HG02610 (cell line): ENCODE measurements around the gene BTD.
"Not testable (repeated sequence)": the region's sequence is repeated elsewhere in the genome, so short reads cannot be mapped to it uniquely, and the experiment has no call there.

Source experiments
- ATAC-seq: cut with Tn5 transposase; IDR thresholded peaks from one replicate; pipeline ENCODE4 v1.9.1; 2021; ENCODE audit warnings: mild to moderate bottlenecking, moderate library complexity; ENCODE audit not compliant: unreplicated experiment

Gene BTD

DNA sequence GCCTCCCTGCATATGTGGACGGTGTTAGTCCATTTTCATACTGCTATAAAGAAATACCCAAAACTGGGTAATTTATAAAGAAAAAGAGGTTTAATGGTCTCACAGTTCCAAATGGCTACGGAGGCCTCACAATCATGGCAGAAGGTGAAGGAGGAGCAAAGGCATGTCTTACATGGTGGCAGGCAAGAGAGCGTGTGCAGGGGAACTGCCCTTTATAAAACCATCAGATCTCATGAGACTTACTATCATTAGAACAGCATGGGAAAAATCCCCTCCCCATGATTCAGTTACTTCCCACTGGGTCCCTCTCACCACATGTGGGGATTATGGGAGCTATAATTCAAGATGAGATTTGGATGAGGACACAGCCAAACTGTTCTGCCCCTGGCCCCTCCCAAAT, 1.3 kb downstream of the BTD start:
- ATAC-seq: not testable (repeated sequence)

DNA sequence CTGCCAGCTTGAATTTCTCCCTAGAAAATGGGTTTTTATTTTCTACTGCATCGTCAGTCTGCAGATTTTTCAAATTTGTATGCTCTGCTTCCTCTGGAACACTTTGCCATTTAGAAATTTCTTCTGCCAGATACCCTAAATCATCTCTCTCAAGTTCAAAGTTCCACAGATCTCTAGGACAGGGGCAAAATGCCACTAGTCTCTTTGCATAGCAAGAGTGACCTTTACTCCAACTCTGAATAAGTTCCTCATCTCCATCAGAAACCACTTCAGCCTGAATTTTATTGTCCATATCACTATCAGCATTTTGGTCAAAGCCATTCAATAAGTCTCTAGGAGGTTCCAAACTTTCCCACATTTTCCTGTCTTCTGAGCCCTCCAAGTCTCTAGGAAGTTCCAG, 3.0 kb downstream of the BTD start:
- not testable (repeated sequence) for ATAC-seq

GRCh38 chr3:15606434-15606891, 4.9 kb downstream of the BTD start:
- ATAC-seq: no peak

DNA sequence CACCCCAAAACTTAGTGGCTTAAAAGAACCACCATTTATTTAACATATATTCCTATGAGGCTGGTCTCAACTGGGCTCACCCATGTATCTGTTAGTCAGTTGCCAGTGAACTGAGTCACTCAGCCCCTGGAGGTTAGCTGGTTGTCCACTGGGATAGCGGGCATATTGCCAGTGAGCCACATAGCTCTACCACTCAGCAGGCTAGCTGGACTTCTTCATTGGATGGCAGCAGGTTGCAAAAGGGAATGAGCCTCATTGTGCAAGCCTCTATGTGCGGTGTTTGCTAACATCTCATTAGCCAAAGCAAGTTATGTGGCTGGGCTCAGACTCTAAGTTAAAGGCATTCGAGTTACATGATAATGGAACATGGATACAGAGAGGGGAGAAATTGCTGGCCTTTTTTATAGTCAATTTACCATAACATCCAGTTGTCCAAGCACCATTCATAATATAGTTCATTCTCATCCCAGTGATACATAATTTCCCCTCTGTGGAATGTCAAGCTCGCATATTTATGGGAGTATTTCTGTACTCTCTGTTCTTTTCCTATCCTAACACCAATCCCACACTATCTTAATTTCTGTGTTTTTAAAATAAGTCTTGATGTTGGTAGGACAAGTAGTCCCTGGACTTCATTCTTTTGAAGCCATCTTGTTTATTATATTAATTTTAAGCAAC, 8.7 kb downstream of the BTD start:
- ATAC-seq: no peak

- ATAC-seq: no peak
These were observed 9.5 kb downstream of the BTD start for GRCh38 chr3:15611018-15611417.

DNA sequence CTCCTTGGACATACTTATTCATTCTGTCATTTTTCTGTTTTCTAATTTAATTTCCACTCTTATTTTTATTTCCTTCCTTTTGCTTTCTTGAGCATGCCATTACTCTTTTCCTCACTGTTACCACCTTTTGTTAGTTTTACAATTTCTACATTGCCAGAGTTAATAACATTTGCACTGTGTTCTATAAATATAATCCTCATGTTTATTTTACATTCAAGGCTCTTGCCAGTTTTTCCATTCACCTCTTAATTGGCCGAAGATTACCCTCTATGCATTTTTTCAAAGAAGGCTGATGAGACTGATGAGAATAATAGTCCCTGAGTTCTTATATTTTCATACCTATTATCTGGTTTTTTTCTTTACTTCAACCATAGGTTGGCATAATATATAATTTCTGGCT, 10.5 kb downstream of the BTD start:
- no peak for ATAC-seq

GRCh38 chr3:15614958-15615357, 13.4 kb downstream of the BTD start:
- ATAC-seq: no peak

DNA sequence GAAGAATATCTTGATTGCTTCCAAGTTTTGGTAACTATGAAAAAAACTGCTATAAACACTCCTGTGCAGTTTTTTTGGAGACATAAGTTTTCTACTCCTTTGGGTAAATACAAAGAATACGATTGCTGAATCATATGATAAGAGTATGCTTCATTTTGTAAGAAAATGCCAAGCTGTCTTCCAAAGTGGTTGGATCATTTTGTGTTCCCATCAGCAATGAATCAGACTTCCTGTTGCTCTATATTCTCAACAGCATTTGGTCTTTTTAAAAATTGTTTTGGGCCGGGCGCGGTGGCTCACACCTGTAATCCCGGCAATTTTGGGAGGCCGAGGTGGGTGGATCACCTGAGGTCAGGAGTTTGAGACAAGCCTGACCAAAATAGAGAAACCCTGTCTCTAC, 14.5 kb downstream of the BTD start:
- no peak for ATAC-seq

DNA sequence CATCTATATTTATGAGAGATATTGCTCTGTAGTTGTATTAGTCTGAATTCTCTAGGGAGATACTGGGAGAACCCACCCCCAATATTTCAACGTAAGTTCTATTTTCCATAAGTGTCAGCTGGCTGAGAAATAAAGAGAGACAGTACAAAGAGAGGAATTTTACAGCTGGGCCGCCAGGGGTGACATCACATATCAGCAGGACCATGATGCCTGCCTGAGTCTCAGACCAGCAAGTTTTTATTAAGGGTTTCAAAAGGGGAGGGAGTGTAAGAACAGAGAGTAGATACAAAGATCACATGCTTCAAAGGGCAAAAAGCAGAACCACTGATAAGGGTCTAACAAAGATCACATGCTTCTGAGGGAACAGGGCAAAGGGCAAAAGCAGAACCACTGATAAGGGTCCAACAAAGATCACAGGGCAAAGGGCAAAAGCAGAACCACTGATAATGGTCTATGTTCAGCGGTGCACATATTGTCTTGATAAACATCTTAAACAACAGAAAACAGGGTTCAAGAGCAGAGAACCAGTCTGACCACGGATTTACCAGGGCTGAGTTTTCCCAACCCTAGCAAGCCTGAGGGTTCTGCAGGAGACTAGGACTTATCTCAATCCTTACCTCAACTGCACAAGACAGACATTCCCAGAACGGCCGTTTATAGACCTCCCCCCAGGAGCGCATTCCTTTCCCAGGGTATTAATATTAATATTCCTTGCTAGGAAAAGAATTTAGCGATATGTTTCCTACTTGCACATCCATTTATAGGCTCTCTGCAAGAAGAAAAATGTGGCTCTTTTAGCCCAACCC, 18.3 kb downstream of the BTD start:
- not testable (repeated sequence) for ATAC-seq

DNA sequence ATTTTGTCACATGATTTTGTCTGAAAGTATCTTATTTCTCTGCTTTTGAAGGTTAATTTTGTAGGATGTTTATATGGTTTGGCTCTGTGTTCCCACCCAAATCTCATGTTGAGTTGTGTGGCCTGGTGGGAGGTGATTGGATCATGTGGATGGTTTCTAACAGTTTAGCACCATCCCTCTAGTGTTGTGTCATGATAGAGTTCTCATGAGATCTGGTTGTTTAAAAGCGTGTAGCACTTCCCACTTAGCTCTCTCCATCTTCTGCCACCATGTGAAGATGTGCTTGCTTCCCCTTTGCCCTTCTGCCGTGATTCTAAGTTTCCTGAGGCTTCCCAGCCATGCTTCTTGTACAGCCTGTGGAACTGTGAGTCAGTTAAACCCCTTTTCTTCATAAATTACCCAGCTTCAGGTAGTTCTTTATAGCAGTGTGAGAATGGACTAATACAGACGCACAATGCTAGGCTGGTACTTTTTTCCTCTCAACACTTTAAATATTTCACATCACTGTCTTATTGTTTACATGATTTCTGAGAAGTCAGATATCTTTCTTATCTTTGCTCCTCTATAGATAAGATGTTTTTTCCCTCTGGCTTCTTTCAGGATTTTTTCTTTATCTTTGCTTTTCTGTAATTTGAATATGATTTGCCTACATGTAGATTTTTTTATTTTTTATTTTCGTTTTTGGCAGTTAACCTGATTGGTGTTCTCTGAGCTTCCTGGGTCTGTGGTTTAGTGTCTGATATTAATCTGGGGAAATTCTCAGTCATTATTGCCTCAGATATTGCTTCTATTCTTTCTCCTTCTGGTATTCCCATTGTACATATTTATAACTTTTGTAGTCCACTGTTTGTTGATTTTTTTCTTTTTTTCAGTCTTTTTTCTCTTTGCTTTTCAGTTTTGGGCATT, 22.2 kb downstream of the BTD start:
- no peak for ATAC-seq

DNA sequence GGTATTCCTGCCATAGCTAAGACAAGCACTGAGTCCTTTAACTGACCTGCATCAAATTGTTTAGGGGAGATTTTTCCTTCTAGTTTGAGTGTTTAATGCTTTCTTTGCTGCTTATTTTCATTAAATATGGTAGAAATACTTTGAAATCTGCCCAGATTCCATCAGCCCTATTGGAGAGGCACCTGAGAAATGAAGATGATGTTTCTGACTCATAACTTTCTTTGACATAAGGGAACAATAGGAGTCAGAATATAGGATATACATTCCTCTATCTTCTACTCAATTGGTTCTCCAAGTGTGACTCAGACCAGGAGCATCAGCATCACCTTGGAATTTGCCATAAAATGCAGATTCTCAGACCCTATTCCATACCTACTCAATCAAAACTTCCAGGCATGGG, 27.4 kb downstream of the BTD start:
- ATAC-seq: no peak

DNA sequence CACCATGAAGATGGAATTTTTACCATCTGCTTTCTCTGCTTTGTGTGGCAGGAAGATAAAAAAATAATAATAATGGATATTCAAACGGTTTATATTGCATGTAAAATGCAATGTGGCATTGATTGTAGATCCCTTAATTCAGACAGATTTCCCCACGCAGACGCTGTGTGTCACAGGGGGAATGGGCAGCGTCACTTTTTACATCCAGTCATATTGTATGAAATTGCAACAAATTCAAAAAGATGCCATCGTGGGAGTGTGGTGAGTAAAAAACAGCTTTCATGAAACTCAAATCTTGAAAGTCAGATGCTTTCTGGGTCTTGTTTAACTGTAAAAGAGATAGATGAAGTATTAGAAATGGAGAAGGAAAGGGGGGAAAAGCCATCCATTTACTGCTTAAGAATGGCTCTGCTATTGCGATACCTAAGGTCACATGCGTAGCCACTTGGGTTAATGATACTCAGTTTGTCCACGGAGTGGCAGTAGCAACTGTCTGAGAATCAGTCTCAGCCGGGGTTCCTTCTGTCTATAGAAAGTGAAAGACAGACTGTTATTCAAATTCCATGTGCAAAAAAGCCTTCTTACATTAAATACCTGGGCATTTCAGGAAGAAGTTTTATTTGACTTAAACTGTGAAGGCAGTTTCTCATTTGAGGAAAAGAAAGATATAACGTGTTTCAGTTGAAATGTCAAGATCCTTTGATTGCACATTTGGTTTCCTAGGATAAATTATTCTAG, 28.5 kb downstream of the BTD start:
- ATAC-seq: peak; percentile 92

- ATAC-seq: peak; percentile 31
These were observed 29.3 kb downstream of the BTD start for GRCh38 chr3:15630646-15631350.

DNA sequence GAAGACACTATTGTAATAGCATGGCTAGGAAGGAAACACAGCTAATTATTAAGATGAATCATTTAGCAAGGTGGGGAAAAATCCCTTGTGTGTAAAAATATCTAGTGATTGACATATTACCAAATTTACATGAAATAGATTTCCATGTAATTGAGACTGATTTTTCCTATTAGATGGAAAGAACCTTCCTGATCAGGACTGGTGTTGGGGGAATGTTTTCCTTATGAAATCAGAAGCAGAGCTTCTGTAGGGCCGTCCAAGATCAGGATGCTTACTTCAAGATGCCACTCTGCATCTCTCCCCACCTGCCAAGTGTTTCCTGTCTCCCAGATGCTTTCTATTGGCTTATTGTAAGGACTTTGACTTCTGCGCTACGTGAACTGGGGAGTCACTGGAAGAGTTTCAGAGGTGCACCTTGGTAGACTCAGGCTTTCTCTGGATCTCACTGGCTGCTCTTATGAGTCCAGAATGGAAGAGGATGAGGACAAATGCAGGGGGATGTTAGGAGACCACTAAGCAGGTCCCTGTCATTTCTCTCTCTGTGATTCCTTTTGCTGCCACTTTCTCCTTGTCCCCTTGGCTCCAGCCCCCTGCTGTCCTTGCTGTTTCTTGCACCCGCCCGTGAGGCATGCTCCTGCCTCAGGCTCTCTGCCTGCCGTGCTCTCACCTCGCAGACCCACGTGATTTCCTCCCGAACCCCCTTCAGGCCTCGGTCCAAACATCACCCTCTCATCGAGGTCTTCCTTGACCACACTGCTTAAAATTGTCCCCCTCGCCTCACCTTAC, 30.1 kb downstream of the BTD start:
- no peak for ATAC-seq

- ATAC-seq: no peak
These were observed 30.7 kb downstream of the BTD start for GRCh38 chr3:15632212-15632580.

DNA sequence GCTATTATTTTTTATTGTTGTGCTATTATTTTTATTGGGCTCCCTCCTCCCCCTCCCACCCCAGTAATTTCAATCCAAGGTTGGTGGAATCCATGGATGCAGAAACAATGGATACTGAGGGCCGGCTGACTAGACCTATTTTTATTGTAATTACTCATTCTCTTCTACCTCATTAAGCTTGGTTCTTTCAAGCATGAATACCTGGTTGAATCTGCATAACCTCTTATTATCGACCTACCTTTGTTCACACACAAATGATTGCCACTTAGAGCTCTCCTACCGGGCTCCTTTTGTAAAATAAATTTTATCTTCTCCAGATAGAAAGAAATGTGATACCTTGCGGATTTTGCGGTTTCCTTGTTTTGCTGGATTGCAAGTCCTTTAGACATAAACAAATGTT, 31.6 kb downstream of the BTD start:
- ATAC-seq: no peak

- no peak for ATAC-seq
These were observed 32.4 kb downstream of the BTD start for GRCh38 chr3:15633766-15634598.

DNA sequence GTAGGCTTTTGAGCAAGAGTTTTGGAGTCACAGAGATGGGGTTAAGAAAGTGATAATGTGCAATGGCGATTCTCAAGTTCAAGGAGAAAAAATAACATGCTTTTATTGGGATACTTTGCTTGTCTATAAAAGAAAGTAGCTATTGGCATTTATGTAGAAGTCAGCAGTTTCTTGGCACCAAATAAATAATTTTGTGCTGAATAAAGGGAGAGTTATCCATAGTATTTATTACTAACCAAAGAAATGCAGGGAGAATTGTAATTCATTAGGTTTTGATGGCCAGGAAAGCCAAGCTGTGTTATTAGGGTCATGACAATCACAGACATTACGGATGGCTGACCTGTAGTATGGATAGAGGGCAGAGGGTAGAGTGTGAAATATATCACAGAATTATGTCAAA, 33.1 kb downstream of the BTD start:
- ATAC-seq: no peak
